Measurements from ENCODE around the gene MAMDC2.

The MAMDC2 gene

GRCh38 chr9:70135176-70135575, 91.5 kb downstream of the MAMDC2 start:
- Histone ChIP-seq H3K36me3 (replicated peaks in 1 of 2; ENCODE audit: control insufficient read depth in 2 of 2, insufficient read depth in 2 of 2, low read length in 2 of 2) (peaks cover 0 to 8% of the 10 kb centered on the region in 2 donors), H4K91ac (ENCODE audit: low read depth, low read length, poor library complexity) (no peak overlapping the region), H3K14ac (ENCODE audit: low read length) (no peak overlapping the region), H2BK12ac (ENCODE audit: low read length) (no peak overlapping the region), H3K9me3 (replicated peaks in 1 of 2; ENCODE audit: control insufficient read depth in 2 of 2, insufficient read depth in 1 of 2, low read depth in 1 of 2, low read length in 2 of 2) (no peaks in the 10 kb centered on the region), H2BK15ac (ENCODE audit: low read length) (no peak overlapping the region), H3K27ac (replicated peaks; ENCODE audit: low read length) (no peak overlapping the region), H2BK5ac (ENCODE audit: low read length) (no peak overlapping the region), H3K4me2 (ENCODE audit: insufficient read depth, low read length, poor library complexity, severe bottlenecking) (no peak overlapping the region), H3K18ac (ENCODE audit: low read length) (no peak overlapping the region), H2AFZ (ENCODE audit: low read length) (no peak overlapping the region), H2AK5ac (ENCODE audit: low read depth, low read length) (no peak overlapping the region), H3K9ac (ENCODE audit: low read depth, low read length, poor library complexity) (no peak overlapping the region), H3K4me3 (ENCODE audit: low read length in 2 of 2) (no peak overlapping the region), H3K4ac (ENCODE audit: low read length) (no peak overlapping the region), H2BK120ac (ENCODE audit: low read depth, low read length) (no peak overlapping the region), H4K8ac (ENCODE audit: low read depth, low read length) (no peak overlapping the region), H3K79me1 (ENCODE audit: low read depth, low read length) (no peaks in the 10 kb centered on the region), H3K23ac (ENCODE audit: low read depth, low read length, poor library complexity) (no peak overlapping the region), H3K4me1 (ENCODE audit: control insufficient read depth in 2 of 2, insufficient read depth in 1 of 2, low read depth in 1 of 2, low read length in 2 of 2) (no peaks in the 10 kb centered on the region), H3K27me3 (ENCODE audit: control insufficient read depth in 3 of 3, insufficient read depth in 3 of 3, low read depth in 1 of 3, low read length in 3 of 3) (no peaks in the 10 kb centered on the region)
- no peak for DNase-seq (ENCODE audit: low spot score)

- Histone ChIP-seq H3K36me3 (replicated peaks in 1 of 2; ENCODE audit: control insufficient read depth in 2 of 2, insufficient read depth in 2 of 2, low read length in 2 of 2) (peaks cover 0 to 5% of the 10 kb centered on the region in 2 donors), H3K9ac (ENCODE audit: low read depth, low read length, poor library complexity) (no peak overlapping the region), H4K91ac (ENCODE audit: low read depth, low read length, poor library complexity) (no peak overlapping the region), H2BK5ac (ENCODE audit: low read length) (no peak overlapping the region), H3K4me1 (ENCODE audit: control insufficient read depth in 2 of 2, insufficient read depth in 1 of 2, low read depth in 1 of 2, low read length in 2 of 2) (no peaks in the 10 kb centered on the region), H4K8ac (ENCODE audit: low read depth, low read length) (no peak overlapping the region), H3K14ac (ENCODE audit: low read length) (no peak overlapping the region), H3K4me2 (ENCODE audit: insufficient read depth, low read length, poor library complexity, severe bottlenecking) (no peak overlapping the region), H3K9me3 (replicated peaks in 1 of 2; ENCODE audit: control insufficient read depth in 2 of 2, insufficient read depth in 1 of 2, low read depth in 1 of 2, low read length in 2 of 2) (no peaks in the 10 kb centered on the region), H2BK12ac (ENCODE audit: low read length) (no peak overlapping the region), H3K27ac (replicated peaks; ENCODE audit: low read length) (no peak overlapping the region), H2BK15ac (ENCODE audit: low read length) (no peak overlapping the region), H3K27me3 (ENCODE audit: control insufficient read depth in 3 of 3, insufficient read depth in 3 of 3, low read depth in 1 of 3, low read length in 3 of 3) (no peaks in the 10 kb centered on the region), H3K79me1 (ENCODE audit: low read depth, low read length) (no peaks in the 10 kb centered on the region), H2AK5ac (ENCODE audit: low read depth, low read length) (no peak overlapping the region), H3K4ac (ENCODE audit: low read length) (no peak overlapping the region), H2AFZ (ENCODE audit: low read length) (no peak overlapping the region), H3K23ac (ENCODE audit: low read depth, low read length, poor library complexity) (no peak overlapping the region), H2BK120ac (ENCODE audit: low read depth, low read length) (no peak overlapping the region), H3K18ac (ENCODE audit: low read length) (no peak overlapping the region), H3K4me3 (ENCODE audit: low read length in 2 of 2) (no peak overlapping the region)
- WGBS, 2 donors (ENCODE audit: extremely low coverage in 2 of 2, insufficient read length in 2 of 2, insufficient replicate concordance in 1 of 2), result no CpG with 5 or more reads among the region's 1 CpG
- no peak for DNase-seq (ENCODE audit: low spot score)
Measured at GRCh38 chr9:70136632-70137031, 93.0 kb downstream of the MAMDC2 start.

- H4K8ac ChIP-seq (ENCODE audit: low read depth, low read length), result no peak overlapping the region
- DNase-seq (ENCODE audit: low spot score), result no peak
- no peak overlapping the region for H2BK12ac ChIP-seq (ENCODE audit: low read length)
- no peaks in the 10 kb centered on the region for H3K27me3 ChIP-seq (ENCODE audit: control insufficient read depth in 3 of 3, insufficient read depth in 3 of 3, low read depth in 1 of 3, low read length in 3 of 3)
- no peaks in the 10 kb centered on the region for H3K79me1 ChIP-seq (ENCODE audit: low read depth, low read length)
- H3K23ac ChIP-seq (ENCODE audit: low read depth, low read length, poor library complexity), result no peak overlapping the region
- H4K91ac ChIP-seq (ENCODE audit: low read depth, low read length, poor library complexity), result no peak overlapping the region
- H3K4me2 ChIP-seq (ENCODE audit: insufficient read depth, low read length, poor library complexity, severe bottlenecking), result no peak overlapping the region
- no peak overlapping the region for H2BK15ac ChIP-seq (ENCODE audit: low read length)
- H3K36me3 ChIP-seq (replicated peaks in 1 of 2; ENCODE audit: control insufficient read depth in 2 of 2, insufficient read depth in 2 of 2, low read length in 2 of 2), result peaks cover 0 to 4% of the 10 kb centered on the region in 2 donors
- WGBS, 2 donors (ENCODE audit: extremely low coverage in 2 of 2, insufficient read length in 2 of 2, insufficient replicate concordance in 1 of 2), result no CpG with 5 or more reads among the region's 3 CpGs
- H3K4me1 ChIP-seq (ENCODE audit: control insufficient read depth in 2 of 2, insufficient read depth in 1 of 2, low read depth in 1 of 2, low read length in 2 of 2), result no peaks in the 10 kb centered on the region
- no peak overlapping the region for H3K14ac ChIP-seq (ENCODE audit: low read length)
- no peak overlapping the region for H3K27ac ChIP-seq (replicated peaks; ENCODE audit: low read length)
- no peak overlapping the region for H2AK5ac ChIP-seq (ENCODE audit: low read depth, low read length)
- H2BK120ac ChIP-seq (ENCODE audit: low read depth, low read length), result no peak overlapping the region
- no peak overlapping the region for H2AFZ ChIP-seq (ENCODE audit: low read length)
- H3K9ac ChIP-seq (ENCODE audit: low read depth, low read length, poor library complexity), result no peak overlapping the region
- H3K18ac ChIP-seq (ENCODE audit: low read length), result no peak overlapping the region
- H2BK5ac ChIP-seq (ENCODE audit: low read length), result no peak overlapping the region
- H3K9me3 ChIP-seq (replicated peaks in 1 of 2; ENCODE audit: control insufficient read depth in 2 of 2, insufficient read depth in 1 of 2, low read depth in 1 of 2, low read length in 2 of 2), result no peaks in the 10 kb centered on the region
- no peak overlapping the region for H3K4ac ChIP-seq (ENCODE audit: low read length)
- no peak overlapping the region for H3K4me3 ChIP-seq (ENCODE audit: low read length in 2 of 2)
Measured at GRCh38 chr9:70137577-70137976, 93.9 kb downstream of the MAMDC2 start.

DNA sequence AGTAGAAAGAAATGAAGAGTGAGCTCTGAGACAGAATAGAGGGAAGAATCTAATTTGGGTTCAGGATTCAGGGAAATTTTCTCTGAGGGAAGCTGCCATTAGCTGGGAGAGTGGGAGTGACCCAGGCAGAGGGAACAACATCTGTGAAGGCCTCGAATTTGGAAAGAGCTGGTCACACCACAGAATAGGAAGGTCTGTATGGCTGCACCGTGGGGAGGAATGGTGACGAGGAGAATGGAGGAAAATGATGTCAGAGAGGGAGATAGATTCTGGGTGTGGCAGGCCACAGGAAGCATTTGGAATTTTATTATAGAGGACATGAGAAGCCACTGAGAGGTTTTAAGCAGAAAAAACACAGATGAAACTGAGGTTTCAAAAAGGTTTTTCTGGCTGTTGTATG, 98.5 kb downstream of the MAMDC2 start:
- H2BK12ac ChIP-seq (ENCODE audit: low read length), result no peak overlapping the region
- H3K9ac ChIP-seq (ENCODE audit: low read depth, low read length, poor library complexity), result no peak overlapping the region
- no CpG with 5 or more reads among the region's 3 CpGs for WGBS, 2 donors (ENCODE audit: extremely low coverage in 2 of 2, insufficient read length in 2 of 2, insufficient replicate concordance in 1 of 2)
- H3K14ac ChIP-seq (ENCODE audit: low read length), result no peak overlapping the region
- no peak overlapping the region for H2AK5ac ChIP-seq (ENCODE audit: low read depth, low read length)
- no peak overlapping the region for H4K8ac ChIP-seq (ENCODE audit: low read depth, low read length)
- H3K23ac ChIP-seq (ENCODE audit: low read depth, low read length, poor library complexity), result no peak overlapping the region
- no peaks in the 10 kb centered on the region for H3K4me1 ChIP-seq (ENCODE audit: control insufficient read depth in 2 of 2, insufficient read depth in 1 of 2, low read depth in 1 of 2, low read length in 2 of 2)
- no peak overlapping the region for H2AFZ ChIP-seq (ENCODE audit: low read length)
- H3K27ac ChIP-seq (replicated peaks; ENCODE audit: low read length), result no peak overlapping the region
- H3K4me3 ChIP-seq (ENCODE audit: low read length in 2 of 2), result no peak overlapping the region
- no peak overlapping the region for H3K18ac ChIP-seq (ENCODE audit: low read length)
- no peak overlapping the region for H2BK15ac ChIP-seq (ENCODE audit: low read length)
- no peak for DNase-seq (ENCODE audit: low spot score)
- H3K4ac ChIP-seq (ENCODE audit: low read length), result no peak overlapping the region
- no peak overlapping the region for H3K4me2 ChIP-seq (ENCODE audit: insufficient read depth, low read length, poor library complexity, severe bottlenecking)
- no peak overlapping the region for H4K91ac ChIP-seq (ENCODE audit: low read depth, low read length, poor library complexity)
- H3K9me3 ChIP-seq (replicated peaks in 1 of 2; ENCODE audit: control insufficient read depth in 2 of 2, insufficient read depth in 1 of 2, low read depth in 1 of 2, low read length in 2 of 2), result no peaks in the 10 kb centered on the region
- peaks cover 0 to 2% of the 10 kb centered on the region in 2 donors for H3K36me3 ChIP-seq (replicated peaks in 1 of 2; ENCODE audit: control insufficient read depth in 2 of 2, insufficient read depth in 2 of 2, low read length in 2 of 2)
- no peaks in the 10 kb centered on the region for H3K79me1 ChIP-seq (ENCODE audit: low read depth, low read length)
- H2BK5ac ChIP-seq (ENCODE audit: low read length), result no peak overlapping the region
- H2BK120ac ChIP-seq (ENCODE audit: low read depth, low read length), result no peak overlapping the region
- no peaks in the 10 kb centered on the region for H3K27me3 ChIP-seq (ENCODE audit: control insufficient read depth in 3 of 3, insufficient read depth in 3 of 3, low read depth in 1 of 3, low read length in 3 of 3)
